ENCODE measurements around the gene ERBIN.

ERBIN gene

GRCh38 chr5:65916066-65916465 lies 10.3 kb upstream of the ERBIN start:
- H3K4me3 ChIP-seq (replicated peaks; ENCODE audit: low read depth, low read length), result no peak overlapping the region
- DNase-seq (ENCODE audit: extremely low read depth, low read depth), result no peak
- TF ChIP-seq CTCF (IDR thresholded peaks at IDR 0.05; ENCODE audit: low read depth, low read length, missing control alignments), result no peak

GRCh38 chr5:65916636-65917035 lies 9.7 kb upstream of the ERBIN start:
- no peak overlapping the region for H3K4me3 ChIP-seq (replicated peaks; ENCODE audit: low read depth, low read length)
- TF ChIP-seq CTCF (IDR thresholded peaks at IDR 0.05; ENCODE audit: low read depth, low read length, missing control alignments), result no peak
- no peak for DNase-seq (ENCODE audit: extremely low read depth, low read depth)

GRCh38 chr5:65919773-65920172 lies 6.6 kb upstream of the ERBIN start:
- TF ChIP-seq CTCF (IDR thresholded peaks at IDR 0.05; ENCODE audit: low read depth, low read length, missing control alignments), result no peak
- DNase-seq (ENCODE audit: extremely low read depth, low read depth), result no peak
- no peak overlapping the region for H3K4me3 ChIP-seq (replicated peaks; ENCODE audit: low read depth, low read length)

- H3K4me3 ChIP-seq (replicated peaks; ENCODE audit: low read depth, low read length), result no peak overlapping the region
- DNase-seq (ENCODE audit: extremely low read depth, low read depth), result no peak
- TF ChIP-seq CTCF (IDR thresholded peaks at IDR 0.05; ENCODE audit: low read depth, low read length, missing control alignments), result no peak
Measured at GRCh38 chr5:65923339-65923738, 3.0 kb upstream of the ERBIN start.

GRCh38 chr5:65924366-65925043 lies 1.9 kb upstream of the ERBIN start:
- no peak for TF ChIP-seq CTCF (IDR thresholded peaks at IDR 0.05; ENCODE audit: low read depth, low read length, missing control alignments)
- peak overlapping the region; percentile 85 for H3K4me3 ChIP-seq (replicated peaks; ENCODE audit: low read depth, low read length)
- no peak for DNase-seq (ENCODE audit: extremely low read depth, low read depth)

- TF ChIP-seq CTCF (IDR thresholded peaks at IDR 0.05; ENCODE audit: low read depth, low read length, missing control alignments), result no peak
- peak; percentile 48 for DNase-seq (ENCODE audit: extremely low read depth, low read depth)
- peak overlapping the region; percentile 85 for H3K4me3 ChIP-seq (replicated peaks; ENCODE audit: low read depth, low read length)
Measured at GRCh38 chr5:65925044-65925600, 1.3 kb upstream of the ERBIN start.

All from HFF-Myc (cell line).